DND-41 (cell line): ENCODE measurements around the gene DIS3L.

Experiments used
- ATAC-seq: fragments of 200-7000 bp; cut with Tn5 transposase; 3 replicates; pipeline ENCODE4 v1.9.1; 2021; ENCODE audit warnings: low read depth; ENCODE audit not compliant: insufficient read depth
- DNase-seq: peaks from one replicate; pipeline ENCODE4 v3.0.0-alpha.2; 2020
- H2AFZ ChIP-seq: 2 replicates; pipeline ENCODE4 v1.6.0; 2012; ENCODE audit warnings: low read depth, low read length
- H3K27ac ChIP-seq: 2 replicates; pipeline ENCODE4 v1.5.1; 2012; ENCODE audit warnings: low read length, inconsistent platforms
- H3K27me3 ChIP-seq: fragments of 200-600 bp; sonication (generic); 2 replicates; pipeline ENCODE4 v1.6.0; 2012; ENCODE audit warnings: low read length, mild to moderate bottlenecking, inconsistent platforms; ENCODE audit not compliant: insufficient read depth, poor library complexity
- H3K36me3 ChIP-seq: 2 replicates; pipeline ENCODE4 v1.5.1; 2012; ENCODE audit warnings: low read length, inconsistent platforms; ENCODE audit not compliant: insufficient read depth
- H3K4me1 ChIP-seq: 2 replicates; pipeline ENCODE4 v1.5.1; 2012; ENCODE audit warnings: mild to moderate bottlenecking, low read length; ENCODE audit not compliant: insufficient read depth
- H3K4me2 ChIP-seq: 2 replicates; pipeline ENCODE4 v1.6.0; 2012; ENCODE audit warnings: mild to moderate bottlenecking, moderate library complexity, low read length, inconsistent platforms; ENCODE audit not compliant: insufficient read depth
- H3K4me3 ChIP-seq, 2 experiments: fragments of 200-600 bp in 1 of 2; shearing (Covaris generic) in 1 of 2; 2 replicates each; pipeline ENCODE4 v1.5.1; 2012 to 2016; ENCODE audit warnings: inconsistent platforms in 2 of 2, low read length in 2 of 2, mild to moderate bottlenecking in 2 of 2, low read depth in 1 of 2, moderate library complexity in 1 of 2
- H3K79me2 ChIP-seq: 2 replicates; pipeline ENCODE4 v1.6.0; 2012; ENCODE audit warnings: low read length, inconsistent platforms; ENCODE audit not compliant: insufficient read depth
- H3K9ac ChIP-seq: 2 replicates; pipeline ENCODE4 v1.6.0; 2012; ENCODE audit warnings: low read depth, mild to moderate bottlenecking, inconsistent platforms, low read length, moderate library complexity
- H3K9me3 ChIP-seq: 2 replicates; pipeline ENCODE4 v1.5.1; 2012; ENCODE audit warnings: low read length, moderate library complexity, mild to moderate bottlenecking, inconsistent platforms; ENCODE audit not compliant: insufficient read depth, severe bottlenecking
- H4K20me1 ChIP-seq: 2 replicates; pipeline ENCODE4 v1.6.0; 2012; ENCODE audit warnings: low read length; ENCODE audit not compliant: insufficient read depth
- EZH2 ChIP-seq: IDR thresholded peaks from 3 replicates; pipeline ENCODE4 v1.6.1; 2012; ENCODE audit warnings: borderline replicate concordance, low read depth, mild to moderate bottlenecking, moderate library complexity, low read length, inconsistent platforms; ENCODE audit not compliant: severe bottlenecking
- TF ChIP-seq, protein P1 (sequence below): IDR thresholded peaks from 2 replicates; pipeline ENCODE4 v1.5.1; 2012; ENCODE audit warnings: borderline replicate concordance, low read length, moderate library complexity, mild to moderate bottlenecking; ENCODE audit not compliant: poor library complexity, severe bottlenecking; ENCODE audit errors: extremely low read depth

The DIS3L gene

DNA sequence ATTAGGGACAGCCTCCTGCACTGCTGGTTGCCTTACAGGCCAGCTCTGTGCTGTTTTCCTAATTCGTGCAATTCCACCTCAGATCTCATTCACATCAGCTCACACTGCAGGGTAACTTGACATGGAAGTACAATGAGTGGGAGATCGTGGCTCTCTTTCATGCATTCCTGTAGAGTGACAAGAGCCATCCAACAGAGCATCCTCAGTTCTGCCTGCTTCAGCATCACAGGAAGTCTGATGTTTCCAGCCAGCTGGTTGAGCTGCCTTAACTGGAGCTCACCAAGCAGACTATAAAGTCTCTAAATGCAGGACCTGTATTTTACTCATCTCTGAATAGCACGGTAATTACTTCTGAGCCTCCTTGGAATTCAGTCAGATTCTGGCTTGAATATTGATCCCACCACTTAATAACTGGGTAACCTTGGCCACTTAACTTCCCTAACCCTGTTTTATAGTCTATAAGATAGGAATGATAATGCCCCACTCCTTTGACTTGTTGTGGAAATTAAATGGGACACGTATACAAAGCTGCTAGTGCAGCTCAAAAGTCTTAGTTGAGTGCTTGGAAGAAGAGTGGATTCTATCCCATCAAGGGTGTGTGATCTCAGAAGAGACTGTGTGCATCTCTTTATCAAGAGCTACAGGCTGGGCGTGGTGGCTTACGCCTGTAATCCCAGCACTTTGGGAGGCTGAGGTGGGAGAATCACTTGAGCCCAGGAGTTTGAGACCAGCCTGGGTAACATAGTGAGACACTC, 1.4 kb upstream of the DIS3L start:
- H3K36me3 ChIP-seq: peaks cover 4% of the 10 kb centered on the region; the same call in 1 of the 2 replicates
- peak overlapping the region; percentile 93 for H3K27ac ChIP-seq
- H3K27me3 ChIP-seq: no peaks in the 10 kb centered on the region
- no peaks in the 10 kb centered on the region for H3K9me3 ChIP-seq
- ATAC-seq (no peak), DNase-seq (peak; percentile 14)
- H3K4me3 ChIP-seq: peak overlapping the region in 1 of 2 experiments; percentile 74; a peak in 2 of 4 replicates
- H3K4me1 ChIP-seq: peaks cover 43% of the 10 kb centered on the region
- H3K9ac ChIP-seq: peak overlapping the region; percentile 97
- peak overlapping the region; percentile 98; the same call in 1 of the 2 replicates for H2AFZ ChIP-seq
- no peaks in the 10 kb centered on the region for H4K20me1 ChIP-seq
- peak overlapping the region; percentile 85 for H3K4me2 ChIP-seq
- TF ChIP-seq, protein P1, sequence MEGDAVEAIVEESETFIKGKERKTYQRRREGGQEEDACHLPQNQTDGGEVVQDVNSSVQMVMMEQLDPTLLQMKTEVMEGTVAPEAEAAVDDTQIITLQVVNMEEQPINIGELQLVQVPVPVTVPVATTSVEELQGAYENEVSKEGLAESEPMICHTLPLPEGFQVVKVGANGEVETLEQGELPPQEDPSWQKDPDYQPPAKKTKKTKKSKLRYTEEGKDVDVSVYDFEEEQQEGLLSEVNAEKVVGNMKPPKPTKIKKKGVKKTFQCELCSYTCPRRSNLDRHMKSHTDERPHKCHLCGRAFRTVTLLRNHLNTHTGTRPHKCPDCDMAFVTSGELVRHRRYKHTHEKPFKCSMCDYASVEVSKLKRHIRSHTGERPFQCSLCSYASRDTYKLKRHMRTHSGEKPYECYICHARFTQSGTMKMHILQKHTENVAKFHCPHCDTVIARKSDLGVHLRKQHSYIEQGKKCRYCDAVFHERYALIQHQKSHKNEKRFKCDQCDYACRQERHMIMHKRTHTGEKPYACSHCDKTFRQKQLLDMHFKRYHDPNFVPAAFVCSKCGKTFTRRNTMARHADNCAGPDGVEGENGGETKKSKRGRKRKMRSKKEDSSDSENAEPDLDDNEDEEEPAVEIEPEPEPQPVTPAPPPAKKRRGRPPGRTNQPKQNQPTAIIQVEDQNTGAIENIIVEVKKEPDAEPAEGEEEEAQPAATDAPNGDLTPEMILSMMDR: no peak
- no peak for TF ChIP-seq EZH2
- H3K79me2 ChIP-seq: peaks cover 53% of the 10 kb centered on the region

DNA sequence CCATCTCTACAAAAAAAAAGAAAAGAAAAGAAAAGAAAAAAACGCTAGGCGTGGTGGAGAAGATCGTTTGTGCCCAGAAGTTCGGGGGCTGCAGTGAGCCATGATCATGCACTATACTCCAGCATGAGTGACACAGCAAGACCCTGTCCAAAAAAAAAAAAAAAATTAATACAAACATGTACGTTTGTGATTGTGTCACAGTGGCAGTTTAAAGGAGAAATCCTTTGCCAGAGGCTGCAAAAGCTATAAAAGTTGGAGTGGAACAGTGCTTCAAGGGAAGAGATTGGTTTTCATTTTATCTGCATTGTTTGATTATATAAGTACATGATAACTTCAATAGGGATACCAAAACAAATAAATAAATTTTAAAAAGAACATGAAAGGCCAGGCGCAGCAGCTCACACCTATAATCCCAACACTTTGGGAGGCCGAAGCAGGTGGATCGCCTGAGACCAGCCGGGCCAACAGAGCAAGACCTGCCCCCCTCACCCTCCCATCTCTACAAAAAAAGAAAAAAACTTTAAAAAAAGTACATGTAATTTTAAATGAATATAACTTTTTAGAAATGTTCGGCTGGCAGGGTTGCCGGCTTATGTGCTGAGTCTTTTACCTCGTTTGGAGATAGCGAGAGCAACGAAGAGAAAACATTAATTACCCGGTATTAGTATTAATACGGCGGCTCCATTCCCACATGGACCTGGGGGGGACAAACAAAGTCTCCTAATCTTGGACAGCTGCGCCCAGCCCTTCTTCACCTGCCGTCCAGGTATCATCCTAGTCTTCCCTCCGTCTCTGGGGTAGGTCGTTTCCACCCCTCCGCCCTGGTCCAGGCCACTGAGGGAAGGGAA, 573 bp upstream of the DIS3L start:
- peaks cover 46% of the 10 kb centered on the region for H3K4me1 ChIP-seq
- DNase-seq: peak; percentile 15
- peaks cover 58% of the 10 kb centered on the region for H3K79me2 ChIP-seq
- H3K27me3 ChIP-seq: no peaks in the 10 kb centered on the region
- H3K27ac ChIP-seq: peak overlapping the region; percentile 93
- H3K4me2 ChIP-seq: peak overlapping the region; percentile 85
- H2AFZ ChIP-seq: peak overlapping the region; percentile 98
- H4K20me1 ChIP-seq: no peaks in the 10 kb centered on the region
- TF ChIP-seq EZH2: no peak
- TF ChIP-seq, protein P1: no peak
- peak overlapping the region; percentile 36 to 74 for H3K4me3 ChIP-seq
- peaks cover 12% of the 10 kb centered on the region for H3K36me3 ChIP-seq
- ATAC-seq: no peak
- no peaks in the 10 kb centered on the region for H3K9me3 ChIP-seq
- peak overlapping the region; percentile 97 for H3K9ac ChIP-seq

DNA sequence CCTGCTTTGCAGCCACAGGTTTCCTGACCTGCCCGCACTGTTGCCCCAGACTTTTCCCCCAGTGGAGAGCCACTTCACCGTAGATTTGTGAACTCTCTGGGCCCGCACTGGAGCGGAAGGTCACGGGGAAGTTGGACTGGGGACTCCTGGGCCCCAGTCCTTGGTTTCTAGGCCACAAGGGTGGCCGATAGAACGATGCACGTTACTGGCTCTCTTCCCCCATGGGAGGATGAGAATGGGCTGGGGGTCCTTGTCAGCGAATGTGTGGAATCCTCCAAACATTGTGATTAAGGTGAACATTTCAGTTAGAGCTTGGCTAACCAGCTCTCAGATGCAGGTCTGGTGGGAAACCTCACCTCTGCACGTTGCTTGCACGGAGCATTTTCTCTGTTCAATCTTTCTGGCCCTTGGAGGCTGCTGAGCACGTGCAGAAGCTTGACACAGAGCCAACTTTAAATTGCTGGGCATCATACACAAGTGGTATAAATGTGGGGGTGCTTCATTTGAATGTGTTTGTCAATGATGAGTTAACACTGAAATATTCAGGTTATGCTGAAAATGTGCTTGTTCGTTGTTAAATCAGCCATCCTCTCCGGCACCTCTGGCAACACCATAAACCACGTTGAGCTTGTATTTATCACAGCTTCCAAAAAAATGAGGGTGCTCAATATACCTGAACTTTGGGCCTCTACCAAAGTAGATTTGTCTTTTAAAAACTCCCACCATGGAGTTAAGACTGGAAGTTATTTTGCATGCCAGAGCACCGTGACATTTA, 976 bp downstream of the DIS3L start:
- peak; percentile 34 for ATAC-seq

More for the DNA sequence above, 976 bp downstream of the DIS3L start:
- Histone ChIP-seq H3K36me3 (peaks cover 26% of the 10 kb centered on the region), H2AFZ (peak overlapping the region; percentile 98), H3K27ac (peak overlapping the region; percentile 93), H3K79me2 (peaks cover 63% of the 10 kb centered on the region), H3K4me3 (peak overlapping the region; percentile 36 to 74; a peak in 3 of 4 replicates), H3K4me2 (peak overlapping the region; percentile 85), H3K9me3 (no peaks in the 10 kb centered on the region), H3K4me1 (peaks cover 46% of the 10 kb centered on the region), H4K20me1 (peaks cover 4% of the 10 kb centered on the region; the same call in 1 of the 2 replicates), H3K9ac (peak overlapping the region; percentile 97), H3K27me3 (no peaks in the 10 kb centered on the region)
- DNase-seq: no peak
- TF ChIP-seq EZH2: no peak
- TF ChIP-seq, protein P1: no peak
